ENCODE data around the gene KCNN3.

Gene KCNN3

DNA sequence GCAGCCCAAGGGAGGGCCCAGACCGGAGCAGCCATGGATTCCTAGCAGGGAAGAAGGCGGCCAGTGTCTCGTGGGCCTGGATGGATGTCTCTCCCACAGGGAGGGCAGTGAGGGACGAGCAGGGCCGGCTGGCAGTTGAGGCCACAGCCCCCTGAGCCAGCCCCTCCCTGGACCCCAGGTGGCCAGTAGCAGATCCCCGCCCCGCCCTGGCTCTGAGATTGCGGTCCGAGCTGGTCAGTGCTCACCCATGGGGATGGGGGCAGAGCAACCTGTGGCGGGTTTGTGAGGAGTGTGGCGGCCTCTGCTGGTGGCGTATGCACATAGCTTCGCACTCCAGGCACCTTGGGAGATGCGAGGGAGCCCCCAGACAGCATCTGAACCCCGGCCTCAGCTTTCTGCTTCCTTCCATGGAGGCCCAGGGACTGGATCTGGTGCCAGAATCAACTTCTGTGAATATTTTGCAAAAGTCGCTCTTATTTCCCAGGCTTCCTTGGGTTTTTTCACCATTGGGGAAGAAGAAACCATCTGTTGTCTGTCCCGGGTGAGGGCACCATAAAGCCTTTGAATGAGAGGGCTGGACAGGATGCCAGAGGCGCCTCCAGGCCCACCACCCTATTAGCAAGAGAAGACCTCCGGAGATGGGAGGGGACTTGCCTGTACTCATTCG, 8.4 kb upstream of the KCNN3 start:
- DNase-seq = peak; percentile 39

DNA sequence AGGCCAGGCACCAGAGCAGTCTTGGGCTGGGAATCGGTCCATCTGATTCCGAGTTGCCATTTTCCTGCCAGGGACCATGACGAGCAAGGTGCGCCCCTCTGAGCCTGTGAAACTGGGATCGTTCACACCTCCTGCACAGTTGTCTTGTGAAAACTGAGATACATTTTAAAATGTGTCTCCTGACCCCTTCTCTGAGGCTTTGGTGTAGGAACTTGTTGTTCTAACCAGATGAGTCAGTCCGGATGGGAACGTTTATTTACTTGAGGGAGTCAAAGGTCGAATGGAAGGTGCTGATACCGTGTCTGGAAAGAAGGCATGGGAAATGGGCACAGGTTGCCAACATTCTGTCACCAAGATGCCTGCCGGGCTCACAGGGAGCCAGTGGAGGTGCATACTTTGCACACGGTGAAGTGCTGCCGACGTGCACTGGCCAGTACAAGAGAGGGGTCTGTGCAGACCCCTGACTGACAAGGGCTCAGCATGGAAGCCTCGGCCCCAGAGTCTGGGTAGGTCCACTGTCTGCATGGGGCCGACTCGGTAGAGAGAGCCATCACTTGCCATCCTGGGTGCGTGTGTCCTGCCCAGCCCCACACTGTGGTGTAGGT, 7.4 kb upstream of the KCNN3 start:
- no peak for DNase-seq

DNA sequence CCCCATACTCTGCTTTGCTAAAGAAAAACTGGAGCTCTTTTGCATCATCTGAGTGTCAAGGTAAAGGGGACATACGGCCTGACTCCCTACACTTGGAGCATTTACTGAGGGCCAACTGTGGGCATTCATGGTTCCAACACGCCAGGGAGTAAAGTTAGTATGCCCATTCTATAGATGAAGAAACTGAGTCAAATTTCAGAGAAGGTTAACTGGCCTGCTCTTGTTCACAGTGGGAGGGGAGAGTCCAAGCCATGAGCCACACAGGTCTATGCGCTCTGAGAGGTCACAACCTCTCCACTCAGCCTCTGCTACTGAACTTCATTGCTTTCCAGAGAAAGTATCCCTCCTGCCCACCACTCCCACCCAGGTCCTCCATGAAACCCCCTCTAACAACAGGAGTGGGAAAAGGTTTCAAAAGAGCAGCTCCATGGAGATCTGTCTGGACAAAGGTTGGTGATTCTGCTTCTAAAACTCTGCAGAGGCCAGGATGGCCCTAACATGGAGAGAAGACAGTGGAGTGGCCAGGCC, 6.8 kb upstream of the KCNN3 start:
- no peak for DNase-seq

DNA sequence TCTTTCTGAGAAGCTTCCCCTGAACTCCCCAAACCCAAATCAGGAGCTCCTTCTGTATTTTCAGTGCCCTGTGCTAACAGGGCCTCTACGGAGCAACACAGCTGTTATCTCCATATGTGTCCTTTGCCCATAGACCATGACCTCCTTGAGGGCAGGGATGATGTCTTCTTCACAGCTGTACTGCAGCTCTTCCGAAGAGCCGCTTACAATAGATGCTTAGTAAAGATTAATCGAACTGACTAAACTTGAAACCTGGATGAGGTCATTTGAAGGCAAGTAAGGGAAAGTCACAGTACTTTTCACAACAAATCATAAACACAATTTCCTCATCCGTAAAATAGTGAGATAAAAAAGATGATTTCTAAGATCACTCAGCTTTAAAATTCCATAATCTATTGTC, 4.4 kb upstream of the KCNN3 start:
- DNase-seq = no peak

DNA sequence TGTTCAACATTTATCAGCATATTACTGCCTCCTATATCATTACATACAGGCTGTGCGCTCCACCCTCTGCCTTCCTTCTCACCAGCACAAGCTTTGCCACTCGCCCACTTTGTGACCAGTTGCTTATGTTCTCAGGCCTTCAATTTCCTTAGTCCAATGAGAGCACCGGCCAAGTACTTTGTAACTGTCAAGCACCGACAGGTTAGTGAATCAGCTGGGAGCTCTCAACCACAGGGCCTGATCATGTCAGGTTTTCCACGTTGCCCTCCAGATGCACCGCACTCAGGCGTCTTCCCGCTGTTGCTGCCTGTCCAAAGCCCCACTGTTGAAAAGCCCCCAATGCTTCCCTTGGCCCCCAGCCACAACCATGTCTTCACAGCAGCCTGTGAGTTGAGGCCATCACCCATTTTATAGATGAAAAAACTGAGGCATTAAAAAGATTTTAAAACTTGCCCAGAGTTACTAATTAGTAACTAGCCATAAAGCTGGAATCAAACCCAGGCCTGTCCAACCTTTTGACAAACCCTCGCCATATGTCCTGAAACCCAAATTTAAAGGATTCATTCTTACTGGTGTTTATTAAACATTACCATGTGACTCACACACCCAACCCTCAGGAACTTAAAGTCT, 3.4 kb upstream of the KCNN3 start:
- DNase-seq = no peak

DNA sequence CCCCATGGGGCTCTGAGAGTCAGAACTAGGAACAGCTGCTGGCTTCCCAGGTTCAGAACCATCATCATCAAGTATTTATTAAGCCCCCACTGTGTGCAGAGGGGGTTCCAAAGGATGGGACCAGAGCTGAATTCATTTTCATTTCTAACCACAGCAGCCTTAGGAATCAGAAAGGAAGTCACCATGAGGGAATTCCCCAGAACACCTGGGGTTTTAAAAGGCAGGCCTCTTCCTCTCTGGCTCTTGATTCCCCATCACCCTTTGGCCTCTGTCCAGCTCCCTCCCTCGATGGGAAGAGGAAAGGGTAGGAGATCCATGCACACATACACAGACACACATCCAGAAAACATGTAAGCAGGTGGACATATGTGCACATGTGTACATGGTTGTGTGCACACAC, 1.3 kb upstream of the KCNN3 start:
- DNase-seq = no peak

DNA sequence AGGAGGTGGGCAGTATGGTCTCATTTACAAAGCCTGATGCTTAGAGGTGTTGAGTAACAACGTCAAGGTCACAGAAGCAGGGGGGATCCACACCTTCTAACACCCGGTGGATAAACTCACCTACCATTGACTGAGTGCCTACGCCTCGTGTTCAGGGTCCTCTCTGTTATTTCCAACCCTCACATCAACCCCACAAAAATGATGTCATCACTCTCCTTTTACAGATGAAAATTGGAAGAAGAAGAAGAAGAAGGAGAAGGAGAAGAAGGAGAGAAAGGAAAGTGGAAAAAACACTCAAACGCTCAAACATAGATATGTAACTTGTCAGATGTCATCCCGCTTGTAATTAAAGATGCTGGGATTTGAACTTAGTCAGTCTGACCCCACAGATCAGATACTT, 653 bp upstream of the KCNN3 start:
- DNase-seq = no peak

DNA sequence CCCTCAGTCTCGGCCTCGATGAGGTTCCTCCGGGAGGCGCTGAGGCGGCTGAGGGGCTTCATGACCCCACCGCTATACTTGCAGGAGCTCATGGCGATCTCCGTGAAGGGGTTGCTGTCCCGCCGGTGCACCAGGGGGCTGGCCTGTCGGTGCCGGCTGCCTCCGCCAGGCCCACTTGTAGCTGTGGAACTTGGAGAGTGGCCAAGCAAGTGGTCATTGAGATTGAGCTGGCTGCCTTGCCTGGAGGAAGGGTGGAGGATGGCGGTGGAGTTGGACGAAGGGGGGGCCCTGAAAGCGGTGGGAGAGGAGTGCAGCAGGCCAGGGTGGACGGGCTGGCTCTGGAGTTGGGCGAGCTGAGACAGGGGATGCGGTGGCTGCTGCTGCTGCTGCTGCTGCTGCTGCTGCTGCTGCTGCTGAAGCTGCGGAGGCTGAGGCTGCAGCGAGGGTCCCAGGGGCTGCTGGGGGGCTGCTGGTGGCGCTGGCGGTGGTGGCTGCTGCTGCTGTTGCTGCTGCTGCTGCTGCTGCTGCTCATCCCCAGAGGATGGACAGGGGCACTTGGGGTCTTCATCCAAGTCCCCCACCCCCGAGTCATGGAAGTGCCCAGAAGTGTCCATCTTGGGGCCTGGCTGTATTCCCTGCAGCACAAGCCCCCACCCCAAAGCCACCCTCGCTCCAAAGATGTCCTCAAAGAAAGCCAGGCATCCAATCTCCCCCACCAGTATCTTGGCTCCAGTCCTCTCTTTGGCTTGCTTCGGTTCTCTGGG, 548 bp downstream of the KCNN3 start:
- DNase-seq = peak; percentile 37

DNA sequence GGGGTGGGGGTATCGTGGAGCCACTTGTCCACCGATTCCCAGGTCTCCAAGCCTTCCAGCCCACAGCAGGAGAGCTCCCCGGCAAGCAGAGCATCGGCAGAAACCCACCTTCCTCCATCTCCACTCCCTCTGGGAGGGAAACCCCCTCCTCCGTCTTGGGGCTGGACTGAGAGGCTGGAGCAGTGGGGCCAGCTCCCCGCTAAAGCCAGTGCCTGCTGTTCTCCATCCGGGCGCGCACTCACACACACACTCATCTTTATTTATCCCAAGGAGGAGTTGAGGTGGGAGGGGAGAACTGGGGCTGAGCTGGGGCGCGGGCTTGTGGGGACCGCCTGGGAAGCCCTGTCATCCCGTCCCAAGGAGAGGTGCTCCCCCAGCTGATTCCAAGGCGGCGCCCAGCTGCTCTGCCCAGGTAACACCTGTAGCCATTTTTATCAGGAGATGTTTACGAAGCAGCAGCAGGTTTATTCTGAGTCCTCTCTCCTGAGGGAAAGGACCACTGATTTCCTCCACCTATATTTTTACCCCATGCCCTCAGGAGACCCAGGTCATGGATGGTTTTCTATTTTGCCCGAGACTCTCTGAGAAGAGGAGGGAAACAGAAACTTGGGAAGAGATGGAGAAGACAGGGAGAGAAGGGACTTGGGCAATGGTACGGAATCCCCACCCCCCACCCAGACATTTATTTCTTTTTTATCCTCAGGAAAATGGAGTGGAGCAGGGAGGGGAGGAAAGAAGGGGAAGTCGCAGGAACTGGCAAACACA, 2.1 kb downstream of the KCNN3 start:
- no peak for DNase-seq

DNA sequence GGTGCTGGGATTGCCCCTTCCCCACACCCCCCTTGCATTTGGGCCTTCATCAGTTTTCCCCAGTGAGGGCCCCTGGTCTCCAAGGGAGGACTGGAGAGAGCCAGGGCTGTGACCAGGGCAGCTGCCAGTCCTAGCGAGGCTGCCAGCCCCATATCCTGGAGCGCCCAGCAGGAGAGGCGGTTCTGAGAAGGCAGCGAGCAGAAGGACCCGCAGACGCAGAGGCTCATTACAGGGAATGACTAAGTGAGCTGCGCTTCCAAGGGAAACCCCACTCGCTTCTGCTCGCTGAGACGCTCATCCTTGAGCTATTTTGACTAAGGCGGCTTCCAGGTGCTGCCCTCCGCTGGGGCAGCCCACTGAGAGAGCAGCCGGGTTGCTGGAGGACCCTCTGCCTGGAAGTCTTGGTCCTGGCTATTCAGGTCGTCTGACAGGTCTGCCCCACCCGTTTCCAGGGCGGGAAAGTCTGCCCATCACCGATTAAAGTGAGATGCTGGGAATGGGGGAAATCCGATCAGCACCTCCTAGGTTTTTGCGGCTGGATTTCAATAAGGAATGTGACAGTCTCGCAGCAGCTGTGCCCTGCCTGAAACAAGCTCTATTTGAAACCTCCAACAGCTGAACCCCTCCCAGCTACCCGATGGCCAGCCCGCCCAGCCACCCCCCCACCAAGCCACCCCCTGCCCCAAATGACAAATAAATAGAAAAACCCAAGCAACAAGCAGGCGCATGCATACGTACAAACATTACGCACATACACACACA, 2.8 kb downstream of the KCNN3 start:
- peak; percentile 22 for DNase-seq

DNA sequence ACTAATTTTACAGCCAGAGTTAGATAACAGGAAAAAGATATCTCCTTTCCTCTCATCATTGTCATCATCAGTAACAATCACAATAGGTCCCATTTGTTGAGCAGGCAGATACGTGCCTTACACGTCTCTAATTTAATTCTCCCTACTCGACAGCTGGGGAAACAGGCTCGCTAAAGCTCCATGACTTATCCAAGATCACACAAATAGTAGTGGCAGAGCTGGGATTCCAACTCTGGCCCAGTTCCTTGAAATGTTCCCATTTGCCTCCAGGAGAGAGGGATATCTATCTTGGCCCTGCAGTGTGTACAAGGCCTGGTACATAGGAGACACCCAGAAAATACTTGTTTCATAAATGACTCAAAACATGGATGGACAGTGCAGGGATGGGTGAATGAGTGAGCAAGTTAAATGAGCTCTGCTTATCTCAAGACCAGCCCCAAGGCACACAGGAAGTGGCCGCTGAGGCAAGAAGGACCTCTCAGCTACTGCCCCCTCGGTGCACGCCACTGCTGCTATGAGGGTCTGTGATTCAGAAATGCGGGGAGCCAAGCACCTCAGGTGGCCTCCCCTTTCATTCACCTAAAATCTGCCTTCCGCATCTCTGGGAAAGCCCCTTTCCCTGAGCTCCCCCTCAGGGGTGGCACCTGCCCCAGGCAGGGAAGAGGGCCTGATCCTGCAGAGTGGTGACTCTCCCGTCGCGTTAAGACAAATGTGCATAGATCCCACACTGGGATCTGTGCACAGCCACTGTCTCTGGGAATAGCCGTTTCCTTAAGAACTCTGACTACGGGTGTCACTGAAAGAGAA, 3.6 kb downstream of the KCNN3 start:
- no peak for DNase-seq

DNA sequence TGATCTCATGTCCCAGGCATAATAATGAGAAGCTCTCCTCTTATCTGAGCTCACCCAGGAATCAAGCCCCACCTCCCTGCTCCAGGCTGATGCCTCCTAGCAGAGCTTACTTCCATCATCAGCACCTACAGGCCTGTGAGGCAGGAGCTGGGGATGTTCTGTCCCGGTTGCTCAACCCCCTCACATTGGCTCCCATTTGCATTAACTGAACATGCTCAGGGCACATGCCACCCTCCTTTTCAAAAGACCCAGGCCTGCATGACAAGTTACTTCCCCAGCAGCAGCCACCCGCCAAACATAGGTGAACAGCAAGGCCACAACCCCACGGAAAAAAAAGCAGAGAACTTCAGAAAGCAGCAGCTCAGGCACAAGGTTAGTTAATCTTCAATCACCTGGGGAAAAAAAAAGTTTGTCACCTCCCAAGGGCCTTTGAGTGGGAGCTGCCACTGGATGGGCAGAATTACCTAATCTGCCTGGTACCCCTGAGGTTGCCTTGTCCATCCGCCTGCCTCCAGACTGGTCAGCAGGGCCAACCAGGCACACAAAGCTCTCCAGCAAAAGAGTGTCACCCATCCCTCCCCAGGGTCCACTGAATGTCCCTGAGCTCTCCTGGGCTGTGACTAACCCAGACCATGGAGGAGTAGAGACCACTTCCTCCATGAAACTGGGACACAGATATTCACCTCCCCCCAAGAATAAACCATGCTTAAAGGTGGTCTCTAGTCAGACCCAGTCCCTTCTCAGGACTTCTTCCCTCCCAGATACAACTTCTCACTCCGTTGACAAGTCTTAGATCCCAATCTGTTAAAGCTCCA, 4.4 kb downstream of the KCNN3 start:
- DNase-seq = no peak

DNA sequence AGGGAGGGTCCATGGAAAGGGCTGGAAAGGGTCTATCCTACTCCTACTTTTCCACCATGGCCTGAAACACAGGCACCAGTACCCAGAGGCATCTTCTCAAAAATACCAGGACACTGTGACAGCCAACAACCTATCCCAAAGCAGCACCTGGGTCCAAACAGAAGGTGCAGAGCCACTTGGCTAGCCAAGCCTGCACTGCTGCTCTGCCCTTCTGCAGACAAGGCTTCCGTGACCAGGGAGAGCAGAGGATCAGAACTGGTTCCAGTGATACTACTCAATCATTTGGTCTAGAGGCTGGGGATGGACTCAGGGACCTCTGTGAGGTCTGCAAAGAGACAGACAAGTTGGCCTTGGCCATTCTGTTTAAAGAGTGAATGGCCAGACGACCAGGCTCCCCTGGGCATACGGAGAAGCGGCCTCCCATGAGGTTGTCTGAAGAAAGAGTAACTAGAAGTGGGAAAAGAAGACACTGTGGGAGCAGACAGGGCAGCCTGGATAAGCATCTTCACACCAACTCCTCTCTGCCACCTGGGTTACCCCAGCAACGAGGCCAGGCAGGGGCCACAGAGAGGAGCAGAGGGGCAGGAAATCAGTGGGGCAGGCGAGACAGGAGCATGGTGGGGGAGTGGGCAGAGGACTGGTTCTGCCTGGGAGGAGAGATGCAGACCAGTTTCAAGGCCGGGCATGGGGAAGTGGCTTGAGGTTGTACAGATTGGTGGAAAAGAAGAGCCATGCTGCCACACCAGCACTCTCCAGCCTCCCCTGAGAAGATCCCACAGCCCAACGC, 5.7 kb downstream of the KCNN3 start:
- no peak for DNase-seq

DNA sequence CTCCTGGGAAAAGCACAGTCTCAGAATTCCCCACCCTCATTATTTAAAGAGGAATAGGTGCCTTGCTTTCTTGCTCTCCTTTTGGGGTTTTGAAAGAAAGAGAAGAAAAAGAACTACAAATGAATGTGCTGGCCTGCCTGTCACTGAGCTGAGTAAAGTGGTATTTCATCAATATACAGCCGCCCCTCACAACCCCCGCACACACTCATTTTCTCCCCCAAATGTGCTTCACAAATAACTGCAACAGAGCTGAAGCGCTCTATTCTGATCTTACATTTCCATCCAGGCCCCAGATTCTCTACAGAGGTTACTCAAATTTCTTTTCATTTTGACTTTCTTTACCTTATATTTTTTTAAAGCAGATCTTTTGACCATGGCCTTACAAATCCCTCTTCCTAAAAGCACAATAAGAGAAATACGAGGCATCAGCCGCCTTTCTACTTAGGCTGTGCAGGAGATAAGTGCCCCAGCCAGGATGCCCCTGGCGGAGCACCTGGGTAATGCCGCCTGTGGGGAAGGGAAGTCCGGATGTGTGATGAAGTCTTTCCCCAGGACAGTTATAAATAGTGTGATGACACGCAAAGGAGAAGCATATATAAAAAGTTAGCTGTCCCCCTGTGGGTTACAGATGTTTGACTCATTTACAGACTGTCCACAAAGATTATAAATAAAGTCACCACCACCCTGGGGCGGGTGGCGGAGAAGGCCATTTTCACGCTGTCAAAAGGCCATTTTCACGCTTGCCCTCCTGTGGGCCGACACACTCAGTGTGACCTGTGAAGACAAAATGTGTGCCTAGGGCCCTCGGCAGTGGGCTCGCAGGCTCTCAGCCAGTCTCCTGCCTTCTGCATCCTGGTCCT, 6.5 kb downstream of the KCNN3 start:
- no peak for DNase-seq

DNA sequence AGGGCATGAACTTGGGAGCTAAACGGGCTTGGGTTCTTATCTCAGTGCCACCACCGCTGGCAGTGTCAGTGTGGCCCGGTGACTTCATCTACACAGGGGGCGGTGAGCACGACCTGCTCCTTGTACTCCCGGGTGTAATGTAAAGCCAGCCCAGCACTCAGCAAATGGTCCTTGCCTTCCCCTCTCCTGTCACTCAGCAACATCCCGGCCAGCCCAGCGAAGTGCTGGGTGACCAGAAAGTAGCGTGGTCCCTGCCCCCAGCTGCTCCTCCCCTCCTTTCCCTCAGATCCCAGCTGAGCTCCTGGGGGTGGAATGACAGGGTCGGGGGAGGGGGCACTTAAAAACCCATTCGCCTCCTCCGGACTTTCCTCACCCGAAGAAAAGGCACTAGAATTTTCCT, 7.2 kb downstream of the KCNN3 start:
- no peak for DNase-seq

DNA sequence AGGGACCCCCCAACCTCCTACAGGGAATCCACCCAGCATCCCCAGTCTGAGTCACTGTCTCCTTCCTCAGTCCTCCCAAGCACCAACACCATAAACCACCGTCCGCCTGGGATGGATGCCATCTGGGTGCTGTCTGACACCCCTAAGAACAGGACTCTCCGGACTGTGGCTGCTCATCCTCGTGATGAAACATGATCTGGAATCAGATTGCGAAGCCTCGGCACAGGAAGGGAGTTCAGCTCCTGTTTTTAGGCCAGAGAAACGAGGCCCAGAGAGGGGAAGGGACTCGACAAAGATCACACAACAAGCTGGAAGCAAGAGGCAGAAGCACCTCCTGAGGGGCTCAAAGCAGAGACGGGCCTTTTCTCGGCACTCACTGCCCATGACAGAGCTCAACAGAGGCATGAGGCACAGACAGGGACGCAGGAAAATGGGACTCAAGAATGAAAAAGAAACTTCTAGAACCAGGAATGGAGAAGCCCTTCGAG, 8.4 kb downstream of the KCNN3 start:
- no peak for DNase-seq

DNA sequence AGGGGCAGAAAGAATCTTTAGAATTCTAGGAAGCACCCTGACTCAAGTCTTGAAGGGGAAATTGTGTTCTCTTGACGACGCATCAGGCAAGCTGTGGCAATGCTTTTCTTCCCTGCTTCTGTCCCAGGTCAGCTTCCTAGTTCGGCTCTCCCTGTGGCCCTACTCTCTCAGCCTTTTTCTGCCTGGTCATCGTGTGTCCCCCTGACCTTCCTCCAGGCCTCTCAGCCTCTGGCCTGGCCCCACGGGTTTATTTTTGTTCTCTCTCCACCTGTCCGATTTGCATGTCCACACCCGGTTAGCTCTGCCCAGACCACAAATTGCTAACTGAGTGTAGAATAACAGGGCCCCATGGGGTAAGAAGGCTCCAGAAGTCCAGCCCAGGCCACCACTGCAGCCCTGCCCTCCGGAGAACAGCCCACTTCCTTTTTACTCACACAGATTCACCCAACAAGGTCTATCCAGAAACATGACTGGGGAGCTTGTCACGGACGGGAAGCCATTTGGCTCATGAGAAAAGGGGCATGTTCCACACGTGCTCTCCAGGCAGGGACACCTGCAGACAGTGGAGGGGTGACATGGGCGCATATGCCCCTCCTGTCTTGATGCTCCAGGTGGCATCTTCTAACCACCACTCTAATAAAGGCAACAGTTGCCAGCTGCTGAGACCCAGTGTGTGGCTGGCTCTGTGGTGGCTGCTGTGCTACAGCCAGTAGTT, 9.8 kb downstream of the KCNN3 start:
- no peak for DNase-seq

DNA sequence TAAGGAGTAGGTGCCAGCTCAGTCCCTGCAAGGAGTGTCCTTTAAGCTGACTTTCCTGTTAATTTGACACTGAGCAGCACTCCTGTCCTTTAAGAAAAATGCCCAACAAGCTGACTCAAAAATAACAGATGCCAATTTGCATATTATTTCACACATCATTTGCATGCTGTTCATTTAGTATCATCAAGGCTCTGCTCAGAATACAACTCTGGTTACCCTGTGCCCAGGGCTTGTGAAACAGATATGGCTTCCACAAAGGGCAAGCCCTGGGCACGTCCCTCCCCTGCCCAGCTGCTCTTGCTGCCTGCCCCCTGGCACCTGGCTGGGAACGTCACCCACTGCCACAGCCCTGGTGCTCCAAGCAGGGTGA, 10.3 kb downstream of the KCNN3 start:
- no peak for DNase-seq

Data from NCI-H187 treated with DMSO at 0.1 percent for 48 hours (cell line).